Measurements from ENCODE around the gene SLC35F1. TPM values are rescaled to one million over a fixed set of nuclear protein-coding genes. Genes with fewer than 3 reads are reported as not detected.

SLC35F1 gene
- total RNA-seq, 2 donors from 2014 or later: under 0.01 to 0.78 TPM

- no peaks in the 10 kb centered on the region for H3K36me3 ChIP-seq (replicated peaks in 1 of 2; ENCODE audit: insufficient read depth in 1 of 2, low read depth in 2 of 2)
- no peak overlapping the region for H3K27ac ChIP-seq
- H3K27me3 ChIP-seq: no peaks in the 10 kb centered on the region
- H3K4me3 ChIP-seq: no peak overlapping the region
- WGBS, 2 donors: 60 to 68% methylated on average over 3 of the region's 3 CpGs
- DNase-seq: no peak
- intact Hi-C loops (cut with DNase I): no loop called here
- no peak for ATAC-seq
- TF ChIP-seq CTCF (IDR thresholded peaks at IDR 0.05): no peak
- TF ChIP-seq POLR2A (IDR thresholded peaks at IDR 0.05): no peak
- H3K9me3 ChIP-seq: no peaks in the 10 kb centered on the region
- no peaks in the 10 kb centered on the region for H3K4me1 ChIP-seq
Observed at GRCh38 chr6:117989086-117989485, 82.0 kb downstream of the SLC35F1 start.

- no peak overlapping the region for H3K4me3 ChIP-seq
- no peaks in the 10 kb centered on the region for H3K4me1 ChIP-seq
- H3K36me3 ChIP-seq (replicated peaks in 1 of 2; ENCODE audit: insufficient read depth in 1 of 2, low read depth in 2 of 2): no peaks in the 10 kb centered on the region
- intact Hi-C loops (cut with DNase I): no loop called here
- TF ChIP-seq POLR2A (IDR thresholded peaks at IDR 0.05): no peak
- TF ChIP-seq CTCF (IDR thresholded peaks at IDR 0.05): no peak
- no peak overlapping the region for H3K27ac ChIP-seq
- WGBS, 2 donors: 68 to 81% methylated on average over 1 of the region's 1 CpG
- H3K27me3 ChIP-seq: no peaks in the 10 kb centered on the region
- no peaks in the 10 kb centered on the region for H3K9me3 ChIP-seq
- no peak for DNase-seq
- no peak for ATAC-seq
Observed at GRCh38 chr6:117990151-117990550, 83.1 kb downstream of the SLC35F1 start.

- no peak for DNase-seq
- no peak overlapping the region for H3K27ac ChIP-seq
- no peaks in the 10 kb centered on the region for H3K27me3 ChIP-seq
- TF ChIP-seq CTCF (IDR thresholded peaks at IDR 0.05) (no peak), POLR2A (IDR thresholded peaks at IDR 0.05) (no peak)
- WGBS, 2 donors: 6 to 42% methylated on average over 1 of the region's 1 CpG
- no peaks in the 10 kb centered on the region for H3K9me3 ChIP-seq
- no peaks in the 10 kb centered on the region for H3K36me3 ChIP-seq (replicated peaks in 1 of 2; ENCODE audit: insufficient read depth in 1 of 2, low read depth in 2 of 2)
- intact Hi-C loops (cut with DNase I): no loop called here
- no peaks in the 10 kb centered on the region for H3K4me1 ChIP-seq
- no peak for ATAC-seq
- no peak overlapping the region for H3K4me3 ChIP-seq
Observed at GRCh38 chr6:117992856-117993255, 85.8 kb downstream of the SLC35F1 start.

GRCh38 chr6:118012944-118013343 is 105.9 kb downstream of the SLC35F1 start:
- TF ChIP-seq POLR2A (IDR thresholded peaks at IDR 0.05) (no peak), CTCF (IDR thresholded peaks at IDR 0.05) (no peak)
- H3K9me3 ChIP-seq: no peaks in the 10 kb centered on the region
- DNase-seq (peak; percentile 13 to 42 (median 33)), ATAC-seq (peak; percentile 94)
- H3K4me3 ChIP-seq: no peak overlapping the region
- no peaks in the 10 kb centered on the region for H3K36me3 ChIP-seq (replicated peaks in 1 of 2; ENCODE audit: insufficient read depth in 1 of 2, low read depth in 2 of 2)
- 15 to 22% methylated on average over 5 of the region's 5 CpGs for WGBS, 2 donors
- H3K27me3 ChIP-seq: no peaks in the 10 kb centered on the region
- intact Hi-C loops (cut with DNase I): no loop called here
- H3K4me1 ChIP-seq: no peaks in the 10 kb centered on the region
- H3K27ac ChIP-seq: peak overlapping the region in 2 of 4 donors; percentile 5 to 31

GRCh38 chr6:118016532-118016931 is 109.5 kb downstream of the SLC35F1 start:
- Histone ChIP-seq H3K4me3 (no peak overlapping the region), H3K4me1 (no peaks in the 10 kb centered on the region), H3K36me3 (replicated peaks in 1 of 2; ENCODE audit: insufficient read depth in 1 of 2, low read depth in 2 of 2) (no peaks in the 10 kb centered on the region), H3K27me3 (no peaks in the 10 kb centered on the region), H3K9me3 (no peaks in the 10 kb centered on the region), H3K27ac (no peak overlapping the region)
- intact Hi-C loops (cut with DNase I): no loop called here
- ATAC-seq: no peak
- no peak for DNase-seq
- 86 to 87% methylated on average over 2 of the region's 2 CpGs for WGBS, 2 donors
- TF ChIP-seq CTCF (IDR thresholded peaks at IDR 0.05) (no peak), POLR2A (IDR thresholded peaks at IDR 0.05) (no peak)
